ENCODE measurements around the gene TRPM2. TPM values are rescaled to one million over a fixed set of nuclear protein-coding genes. Genes with fewer than 3 reads are reported as not detected.
"Not testable (repeated sequence)": the region's sequence is repeated elsewhere in the genome, so short reads cannot be mapped to it uniquely, and the experiment has no call there.

Gene TRPM2
- total and polyA plus RNA-seq, 12 donors, result 0.34 to 8.5 (median 1.2) TPM

- no peak overlapping the region for H3K4me3 ChIP-seq
- ATAC-seq (no peak), DNase-seq (no peak)
- intact Hi-C loops (cut with DNase I), result no loop called here
- WGBS, 2 donors, result 61 to 68% methylated on average over 11 of the region's 11 CpGs
- peaks cover 0 to 52% (median 0%) of the 10 kb centered on the region in 9 donors for H3K36me3 ChIP-seq
- H3K9me3 ChIP-seq, result peaks cover 0 to 11% (median 0%) of the 10 kb centered on the region in 11 donors
- H3K27ac ChIP-seq, result no peak overlapping the region
- peaks cover 0 to 41% (median 29%) of the 10 kb centered on the region in 7 donors for H3K27me3 ChIP-seq
- TF ChIP-seq, protein P1, sequence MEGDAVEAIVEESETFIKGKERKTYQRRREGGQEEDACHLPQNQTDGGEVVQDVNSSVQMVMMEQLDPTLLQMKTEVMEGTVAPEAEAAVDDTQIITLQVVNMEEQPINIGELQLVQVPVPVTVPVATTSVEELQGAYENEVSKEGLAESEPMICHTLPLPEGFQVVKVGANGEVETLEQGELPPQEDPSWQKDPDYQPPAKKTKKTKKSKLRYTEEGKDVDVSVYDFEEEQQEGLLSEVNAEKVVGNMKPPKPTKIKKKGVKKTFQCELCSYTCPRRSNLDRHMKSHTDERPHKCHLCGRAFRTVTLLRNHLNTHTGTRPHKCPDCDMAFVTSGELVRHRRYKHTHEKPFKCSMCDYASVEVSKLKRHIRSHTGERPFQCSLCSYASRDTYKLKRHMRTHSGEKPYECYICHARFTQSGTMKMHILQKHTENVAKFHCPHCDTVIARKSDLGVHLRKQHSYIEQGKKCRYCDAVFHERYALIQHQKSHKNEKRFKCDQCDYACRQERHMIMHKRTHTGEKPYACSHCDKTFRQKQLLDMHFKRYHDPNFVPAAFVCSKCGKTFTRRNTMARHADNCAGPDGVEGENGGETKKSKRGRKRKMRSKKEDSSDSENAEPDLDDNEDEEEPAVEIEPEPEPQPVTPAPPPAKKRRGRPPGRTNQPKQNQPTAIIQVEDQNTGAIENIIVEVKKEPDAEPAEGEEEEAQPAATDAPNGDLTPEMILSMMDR (IDR thresholded peaks at IDR 0.05), result no peak
- H3K4me1 ChIP-seq, result peaks cover 0 to 5% (median 0%) of the 10 kb centered on the region in 9 donors
Measured at GRCh38 chr21:44395260-44395659, 41.8 kb downstream of the TRPM2 start.

DNA sequence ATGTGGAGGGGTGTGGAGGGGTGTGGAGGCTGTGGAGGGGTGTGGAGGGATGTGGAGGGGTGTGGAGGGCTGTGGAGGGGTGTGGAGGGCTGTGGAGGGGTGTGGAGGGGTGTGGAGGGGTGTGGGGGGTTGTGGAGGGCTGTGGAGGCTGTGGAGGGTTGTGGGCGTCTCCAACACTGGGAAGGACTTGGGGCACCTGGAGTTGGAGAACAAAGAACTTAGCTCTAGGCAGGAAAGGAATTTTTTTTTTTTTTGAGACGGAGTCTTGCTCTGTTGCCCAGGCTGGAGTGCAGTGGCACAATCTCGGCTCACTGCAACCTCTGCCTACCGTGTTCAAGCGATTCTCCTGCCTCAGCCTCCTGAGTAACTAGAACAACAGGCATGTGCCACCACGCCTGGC lies 43.4 kb downstream of the TRPM2 start:
- Histone ChIP-seq H3K36me3 (peaks cover 0 to 51% (median 0%) of the 10 kb centered on the region in 9 donors), H3K27me3 (peaks cover 0 to 36% (median 20%) of the 10 kb centered on the region in 7 donors)
- ATAC-seq; H3K27ac ChIP-seq; H3K4me1 ChIP-seq; H3K4me3 ChIP-seq; DNase-seq; intact Hi-C loops (cut with DNase I); H3K9me3 ChIP-seq: not testable (repeated sequence)
- WGBS, 2 donors, result 86 to 95% methylated on average over 6 of the region's 6 CpGs

- Histone ChIP-seq H3K9me3 (peaks cover 0 to 7% (median 0%) of the 10 kb centered on the region in 11 donors), H3K27me3 (peaks cover 0 to 30% (median 13%) of the 10 kb centered on the region in 7 donors), H3K4me3 (no peak overlapping the region), H3K36me3 (peaks cover 0 to 57% (median 0%) of the 10 kb centered on the region in 9 donors), H3K4me1 (no peaks in the 10 kb centered on the region), H3K27ac (no peak overlapping the region)
- TF ChIP-seq, protein P1 (IDR thresholded peaks at IDR 0.05), result no peak
- DNase-seq, result no peak
- intact Hi-C loops (cut with DNase I), result no loop called here
- no peak for ATAC-seq
- WGBS, 2 donors, result 82 to 86% methylated on average over 22 of the region's 22 CpGs
Measured at GRCh38 chr21:44397431-44398031, 44.1 kb downstream of the TRPM2 start.

DNA sequence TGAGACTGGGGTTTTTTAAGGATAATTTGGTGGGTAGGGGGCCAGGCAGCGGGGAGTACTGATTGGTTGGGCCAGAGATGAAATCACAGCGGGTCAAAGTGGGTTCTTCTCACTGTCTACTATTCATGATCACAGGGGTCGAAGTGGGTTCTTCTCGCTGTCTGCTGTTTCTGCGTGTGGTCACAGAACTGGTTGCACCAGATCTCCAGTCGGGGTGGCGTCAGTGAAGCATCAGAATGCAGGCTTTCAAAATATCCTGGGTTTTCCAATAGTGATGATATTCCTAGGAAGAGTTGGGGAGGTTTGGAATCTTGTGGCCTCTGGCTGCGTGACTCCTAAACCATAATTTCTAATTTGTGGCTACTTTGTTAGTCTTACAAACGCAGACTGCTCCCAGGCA lies 45.1 kb downstream of the TRPM2 start:
- intact Hi-C loops (cut with DNase I), result no loop called here
- Histone ChIP-seq H3K27ac (no peak overlapping the region), H3K27me3 (peaks cover 0 to 30% (median 7%) of the 10 kb centered on the region in 7 donors), H3K4me3 (no peak overlapping the region), H3K36me3 (peaks cover 0 to 58% (median 0%) of the 10 kb centered on the region in 9 donors), H3K9me3 (peaks cover 0 to 5% (median 0%) of the 10 kb centered on the region in 11 donors), H3K4me1 (no peaks in the 10 kb centered on the region)
- no peak for ATAC-seq
- no peak for DNase-seq
- 87 to 92% methylated on average over 9 of the region's 9 CpGs for whole genome bisulfite sequencing, 2 donors
- TF ChIP-seq, protein P1 (IDR thresholded peaks at IDR 0.05), result no peak

All from heart right ventricle (tissue), 16 donors.